NK-92 (cell line): Measurements from ENCODE around the gene QRICH2.
A peak's percentile ranks its signal among the peaks of the same experiment; 100 is the strongest.
"Not testable (repeated sequence)": the region's sequence is repeated elsewhere in the genome, so short reads cannot be mapped to it uniquely, and the experiment has no call there.

Experiments used
- DNase-seq: peaks from one replicate; lab custom pipeline; 2025; ENCODE audit not compliant: unreplicated experiment; lab: John Stamatoyannopoulos, UW

The QRICH2 gene

GRCh38 chr17:76268015-76268749 is 39.9 kb downstream of the QRICH2 start:
- no peak for DNase-seq

- not testable (repeated sequence) for DNase-seq
These were observed 40.5 kb downstream of the QRICH2 start for GRCh38 chr17:76267581-76268001.

DNA sequence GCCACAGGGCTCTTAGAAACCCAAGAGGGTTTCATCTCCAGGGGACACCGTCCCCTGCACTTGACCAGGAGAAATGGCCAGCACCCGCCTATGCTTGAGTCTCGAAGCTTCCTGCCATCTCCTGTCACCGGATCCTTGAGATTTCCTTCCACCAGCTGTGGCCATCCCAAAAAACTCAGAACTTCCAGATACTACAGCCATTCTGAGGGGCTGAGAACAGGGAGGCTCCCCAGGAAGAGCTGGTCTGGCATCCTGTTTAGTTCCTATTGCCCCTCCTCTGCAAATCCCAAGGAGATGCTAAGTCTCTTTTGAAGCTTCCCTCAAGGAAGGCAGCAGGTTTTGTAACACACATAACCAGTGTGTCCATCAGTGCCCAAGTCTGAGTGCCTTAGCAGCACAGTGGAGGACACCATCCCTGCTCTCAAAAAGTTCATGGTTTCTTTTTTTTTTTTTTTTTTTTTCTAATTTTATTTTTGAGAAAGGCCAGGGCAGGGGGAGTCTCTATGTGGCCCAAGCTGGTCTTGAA is 41.0 kb downstream of the QRICH2 start:
- DNase-seq, result no peak

DNA sequence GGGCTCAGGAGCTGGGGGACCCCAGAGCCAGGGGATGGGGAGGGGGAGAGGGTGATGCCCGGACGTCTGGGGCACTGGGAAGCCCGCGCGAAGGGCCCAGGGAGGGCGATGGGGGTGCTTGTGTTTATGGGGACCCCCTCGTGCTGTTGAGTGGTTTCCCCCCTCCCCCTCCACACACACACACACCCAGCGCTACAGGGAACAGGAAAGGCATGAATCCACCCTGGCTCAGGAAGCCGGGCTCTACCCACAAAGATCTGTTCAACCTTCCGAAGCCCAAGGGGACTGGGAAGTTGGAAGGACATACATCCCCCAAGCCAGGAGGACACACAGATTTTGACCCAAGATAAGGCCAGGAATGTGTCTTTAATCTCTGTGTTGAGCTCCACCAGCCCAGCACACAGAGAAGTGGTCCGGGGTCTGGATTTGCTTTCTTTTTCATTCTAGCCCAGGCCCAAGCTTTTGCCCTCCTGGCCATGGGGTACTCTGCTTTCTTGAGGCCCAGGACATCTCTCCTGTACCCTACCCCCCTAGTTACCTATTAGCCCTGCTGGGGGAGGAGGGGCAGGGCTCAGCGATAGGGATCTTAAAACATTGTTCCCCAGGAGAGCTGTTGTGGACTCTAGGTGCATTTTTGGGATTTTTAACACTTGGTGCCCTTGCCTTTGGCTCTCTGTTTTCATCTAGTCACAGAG is 41.7 kb downstream of the QRICH2 start:
- DNase-seq, result no peak

DNA sequence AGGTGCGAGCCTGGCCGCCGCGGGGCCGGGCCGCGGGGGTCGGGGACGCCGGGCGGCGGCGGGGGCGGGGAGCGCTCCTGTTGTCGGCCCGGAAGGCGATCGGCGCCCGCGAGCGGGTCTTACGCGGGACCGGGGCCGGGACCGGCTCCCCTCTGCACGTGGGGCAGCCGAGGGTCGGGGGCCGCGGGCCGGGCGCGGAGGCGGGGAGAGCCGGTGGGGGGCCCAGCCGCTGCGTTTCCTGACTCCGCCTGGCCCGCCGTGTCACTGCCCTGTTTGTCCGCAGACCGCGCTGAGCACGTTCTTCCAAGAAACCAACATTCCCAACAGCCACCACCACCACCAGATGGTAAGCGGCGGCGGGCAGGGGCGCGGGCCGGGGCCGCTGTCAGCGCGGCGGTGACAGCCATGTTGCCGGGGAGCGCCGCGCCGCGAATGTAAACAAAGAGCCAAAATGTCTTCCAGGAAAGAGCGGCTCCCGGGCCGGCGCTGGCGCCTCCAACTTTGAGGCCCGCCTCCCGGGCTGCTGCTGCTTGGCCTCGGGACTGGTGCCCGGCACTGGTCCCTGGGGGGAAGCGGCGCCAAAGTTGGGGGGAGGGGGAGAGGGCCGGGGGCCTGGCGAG is 42.3 kb downstream of the QRICH2 start:
- DNase-seq, result no peak

DNA sequence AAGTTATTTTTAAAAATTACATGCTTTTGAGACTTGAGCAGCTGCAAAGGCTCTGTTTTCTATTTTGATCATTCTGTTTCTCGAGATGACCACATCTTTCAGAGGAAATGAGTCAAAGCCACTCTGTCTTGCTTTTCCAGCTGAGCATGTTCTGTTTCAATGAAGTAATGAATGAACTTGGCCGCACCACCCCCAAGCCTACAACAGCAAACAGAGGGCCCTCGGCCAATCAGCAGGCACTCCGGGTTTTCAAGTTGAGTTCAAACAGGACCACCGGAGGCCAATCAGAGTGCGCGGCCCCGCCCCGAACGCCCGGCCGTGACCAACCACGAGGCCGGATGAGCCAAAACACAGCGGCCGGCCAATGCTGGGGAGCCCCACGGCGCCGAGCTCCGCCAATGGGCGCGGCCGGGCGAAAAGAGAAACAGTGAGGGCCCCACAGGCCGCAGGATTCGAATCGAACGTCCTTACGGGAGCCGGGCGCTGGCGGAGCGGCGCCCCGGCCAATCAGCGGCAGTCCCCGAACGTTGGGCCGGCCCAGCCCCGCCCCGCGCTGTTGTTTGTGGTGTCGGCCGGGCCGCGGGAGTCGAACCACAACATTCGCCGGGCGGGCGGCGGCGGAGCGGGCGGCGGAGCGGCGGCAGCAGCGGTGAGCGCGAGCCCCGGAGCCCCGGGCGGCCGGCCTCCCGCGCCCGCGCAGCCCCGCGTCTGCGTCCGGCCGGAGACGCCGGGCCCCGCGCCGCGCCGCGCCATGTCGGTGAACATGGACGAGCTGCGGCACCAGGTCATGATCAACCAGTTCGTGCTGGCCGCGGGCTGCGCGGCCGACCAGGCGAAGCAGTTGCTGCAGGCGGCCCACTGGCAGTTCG is 43.1 kb downstream of the QRICH2 start, which contains the start of gene UBALD2:
Gene UBALD2 (plus strand): TSS at position 594 of the 869 bp plus-strand sequence. CDS start 158 bp downstream, at position 752.
- peak; percentile 93 for DNase-seq

GRCh38 chr17:76264425-76264754 is 43.7 kb downstream of the QRICH2 start:
- no peak for DNase-seq

DNA sequence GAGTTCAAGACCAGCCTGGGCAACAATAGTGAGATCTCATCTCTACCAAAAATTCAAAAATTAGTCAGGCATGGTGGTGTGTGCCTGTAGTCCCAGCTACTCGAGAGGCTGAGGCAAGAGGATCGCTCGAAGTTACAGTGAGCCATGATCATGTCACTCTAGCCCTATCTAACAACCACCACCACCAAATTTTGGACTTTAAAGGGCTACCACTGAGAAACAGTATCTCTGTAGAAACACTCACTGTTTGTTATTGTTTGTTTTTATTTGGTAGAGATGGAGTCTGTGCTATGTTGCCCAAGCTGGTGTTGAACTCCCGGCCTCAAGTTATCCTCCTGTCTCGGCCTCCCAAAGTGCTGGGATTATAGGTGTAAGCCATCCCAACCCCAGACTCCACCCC is 44.2 kb downstream of the QRICH2 start:
- DNase-seq, result no peak

DNA sequence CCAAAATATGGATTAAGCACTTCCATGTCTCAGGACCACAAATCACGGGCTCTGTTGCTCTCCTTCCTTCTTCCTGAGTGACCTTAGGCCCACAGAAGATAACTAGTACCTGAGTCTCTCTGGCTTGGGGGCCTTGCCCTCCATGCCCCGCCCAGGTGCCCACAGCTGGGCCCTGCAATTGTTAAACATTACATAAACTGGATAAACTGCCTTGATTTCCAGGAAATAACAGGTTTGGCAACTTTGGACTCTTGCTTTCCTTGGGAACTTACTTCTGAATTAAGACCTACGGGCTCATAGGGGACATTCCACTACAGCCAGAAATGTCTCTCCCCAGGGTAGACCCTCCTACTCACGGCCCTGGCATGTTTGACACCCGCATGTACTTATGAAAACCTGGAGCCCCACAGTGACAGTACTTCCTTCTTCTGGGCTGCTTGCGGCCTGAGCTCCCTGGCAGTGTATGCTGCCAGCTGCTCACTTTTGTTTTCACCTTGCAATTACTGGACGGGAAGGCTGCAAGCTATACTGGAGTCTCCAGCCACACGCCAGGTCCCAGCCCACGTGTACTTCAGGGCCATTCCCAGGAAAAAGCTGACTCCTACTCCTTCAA is 45.2 kb downstream of the QRICH2 start:
- no peak for DNase-seq

DNA sequence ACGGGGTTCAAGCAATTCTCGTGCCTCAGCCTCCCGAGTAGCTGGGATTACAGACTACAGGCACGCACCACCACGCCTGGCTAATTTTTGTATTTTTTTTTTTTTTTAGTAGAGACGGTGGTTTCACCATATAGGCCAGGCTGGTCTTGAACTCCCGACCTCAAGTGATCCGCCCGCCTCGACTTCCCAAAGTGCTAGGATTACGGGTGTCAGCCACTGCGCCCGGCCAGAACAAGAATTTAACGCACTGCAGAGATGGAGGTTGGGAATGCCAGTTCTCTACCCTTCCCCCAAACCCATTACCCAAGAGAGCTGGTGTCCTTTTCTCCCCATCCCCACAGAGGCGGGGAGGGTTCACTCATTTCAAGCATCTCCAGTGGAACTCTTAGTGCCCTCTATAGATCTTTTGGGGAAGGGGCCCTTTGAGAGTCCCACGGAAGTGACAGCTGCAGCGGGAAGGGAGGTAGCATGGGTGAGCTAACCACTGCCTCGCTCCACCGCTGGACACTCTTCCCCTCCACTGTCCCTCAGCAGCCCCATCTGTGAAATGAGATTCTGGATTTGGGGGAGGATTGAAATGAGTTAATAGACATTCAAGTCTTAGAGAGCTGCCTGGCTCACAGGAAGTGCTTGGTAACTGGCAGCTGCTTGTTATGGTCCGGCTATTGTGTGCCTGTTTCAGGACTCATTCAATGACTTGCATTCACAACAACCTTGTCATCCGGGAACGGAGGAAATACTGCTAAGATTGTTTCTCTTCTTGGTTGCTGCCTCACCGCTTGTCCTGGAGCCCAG is 46.5 kb downstream of the QRICH2 start:
- no peak for DNase-seq

DNA sequence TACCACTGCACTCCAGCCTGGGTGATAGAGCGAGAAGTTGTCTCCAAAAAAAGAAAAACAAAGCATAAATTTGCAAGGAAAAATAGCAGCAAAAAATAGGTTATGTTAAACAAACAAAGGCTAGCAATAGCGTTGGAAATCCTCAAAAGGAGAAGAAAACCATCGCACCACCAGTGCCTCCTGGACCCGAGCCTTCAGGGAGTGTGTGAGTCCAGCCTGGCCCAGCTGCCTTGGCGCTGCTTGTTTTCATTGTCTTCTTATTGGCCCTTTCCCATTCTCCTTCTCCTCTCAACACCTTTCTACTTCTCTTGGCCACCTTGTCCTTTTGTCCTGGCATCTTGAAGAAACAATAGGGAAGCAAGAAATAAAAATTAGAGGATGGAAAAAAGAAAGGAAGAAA is 47.4 kb downstream of the QRICH2 start:
- DNase-seq, result no peak

- DNase-seq, result no peak
These were observed 47.9 kb downstream of the QRICH2 start for GRCh38 chr17:76260220-76260619.

DNA sequence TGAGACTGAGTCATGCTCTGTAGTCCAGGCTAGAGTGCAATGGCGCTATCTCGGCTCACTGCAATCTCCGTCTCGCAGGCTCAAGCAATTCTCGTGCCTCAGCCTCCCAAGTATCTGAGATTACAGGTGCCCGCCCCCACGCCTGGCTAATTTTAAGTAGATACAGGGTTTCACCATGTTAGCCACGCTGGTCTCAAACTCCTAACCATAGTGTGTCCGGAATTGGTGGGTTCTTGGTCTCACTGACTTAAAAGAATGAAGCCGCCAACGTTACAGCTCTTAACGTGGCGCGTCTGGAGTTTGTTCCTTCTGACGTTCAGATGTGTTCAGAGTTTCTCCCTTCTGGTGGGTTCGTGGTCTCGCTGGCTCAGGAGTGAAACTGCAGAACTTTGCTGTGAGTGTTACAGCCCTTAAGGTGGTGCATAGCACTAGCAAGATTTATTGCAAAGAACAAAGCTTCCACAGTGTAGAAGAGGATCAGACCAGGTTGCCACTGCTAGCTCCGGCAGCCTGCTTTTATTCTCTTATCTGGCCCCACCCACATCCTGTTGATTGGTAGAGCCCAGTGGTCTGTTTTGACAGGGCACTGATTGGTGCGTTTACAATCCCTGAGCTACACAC is 51.5 kb downstream of the QRICH2 start:
- not testable (repeated sequence) for DNase-seq

GRCh38 chr17:76255801-76256429 is 52.2 kb downstream of the QRICH2 start:
- no peak for DNase-seq

GRCh38 chr17:76254275-76254674 is 53.8 kb downstream of the QRICH2 start:
- no peak for DNase-seq

- DNase-seq, result no peak
These were observed 54.2 kb downstream of the QRICH2 start for GRCh38 chr17:76253841-76254240.

DNA sequence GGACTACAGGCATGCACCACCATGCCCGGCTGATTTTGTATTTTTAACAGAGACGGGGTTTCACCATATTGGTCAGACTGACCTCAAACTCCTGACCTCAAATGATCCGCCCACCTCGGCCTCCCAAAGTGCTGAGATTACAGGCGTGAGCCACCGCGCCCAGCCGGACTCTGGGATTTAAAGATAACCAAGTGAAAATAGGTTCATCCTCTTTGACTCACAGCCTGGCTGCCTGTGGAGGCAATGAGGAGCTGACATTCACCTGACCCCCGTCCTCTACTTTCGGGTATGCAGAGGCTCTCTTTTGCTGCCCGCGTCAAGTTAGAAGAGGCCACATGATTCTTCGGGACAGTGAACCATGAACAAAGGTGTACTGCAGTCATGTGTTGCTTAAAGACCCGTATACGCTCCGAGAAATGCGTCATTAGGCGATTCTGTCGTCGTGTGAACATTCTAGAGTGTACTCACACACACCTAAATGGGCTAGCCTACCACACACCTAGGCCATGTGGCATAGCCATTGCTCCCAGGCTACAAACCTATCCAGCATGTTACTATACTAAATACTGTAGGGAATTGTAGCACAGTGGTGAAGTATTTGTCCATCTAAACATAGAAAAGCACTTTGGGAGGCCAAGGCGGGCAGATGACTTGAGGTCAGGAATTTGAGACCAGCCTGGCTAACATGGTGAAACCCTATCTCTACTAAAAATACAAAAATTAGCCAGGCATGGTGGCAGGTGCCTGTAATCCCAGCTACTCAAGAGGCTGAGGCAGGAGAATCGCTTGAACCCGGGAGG is 54.9 kb downstream of the QRICH2 start:
- DNase-seq, result not testable (repeated sequence)
